ENCODE measurements around the gene KCNA10. TPM values are rescaled to one million over a fixed set of nuclear protein-coding genes. Genes with fewer than 3 reads are reported as not detected.

Gene KCNA10
- total and polyA plus RNA-seq, 2 donors (not counting 1 experiment from before 2014, with no cell fraction given) = not detected

GRCh38 chr1:110515891-110516290, 3.1 kb downstream of the KCNA10 start:
- TF ChIP-seq EZH2 (IDR thresholded peaks at IDR 0.05; ENCODE audit: low read length, missing control alignments) (no peak), CTCF (conservative IDR thresholded peaks at IDR 0.05 in 1 of 2, IDR thresholded peaks at IDR 0.05 in 1 of 2; ENCODE audit: low read depth in 1 of 2, low read length in 2 of 2) (no peak)
- Histone ChIP-seq H3K4me2 (ENCODE audit: extremely low read depth, insufficient read depth, low read length) (no peak overlapping the region), H3K27ac (ENCODE audit: insufficient read depth, low read length) (no peak overlapping the region), H3K4me3 (replicated peaks in 1 of 4; ENCODE audit: control extremely low read depth in 1 of 4, insufficient read depth in 1 of 4, low read depth in 3 of 4, low read length in 4 of 4) (no peak overlapping the region), H3K9ac (ENCODE audit: insufficient read depth, low read length) (no peak overlapping the region), H3K27me3 (ENCODE audit: control insufficient read depth, insufficient read depth, low read length) (no peaks in the 10 kb centered on the region), H3K4me1 (ENCODE audit: control insufficient read depth, extremely low read depth, insufficient read depth, low read length) (no peaks in the 10 kb centered on the region), H4K20me1 (ENCODE audit: control insufficient read depth, extremely low read depth, insufficient read depth, low read length) (no peaks in the 10 kb centered on the region), H3K9me3 (ENCODE audit: control insufficient read depth, insufficient read depth, low read depth, low read length) (no peaks in the 10 kb centered on the region), H3K36me3 (ENCODE audit: control insufficient read depth, insufficient read depth, low read length) (no peaks in the 10 kb centered on the region), H2AFZ (ENCODE audit: low read length) (no peak overlapping the region), H3K79me2 (ENCODE audit: control insufficient read depth, insufficient read depth, low read length) (no peaks in the 10 kb centered on the region)
- DNase-seq (ENCODE audit: low read depth in 2 of 2) = no peak

- no peak overlapping the region for H2AFZ ChIP-seq (ENCODE audit: low read length)
- no peaks in the 10 kb centered on the region for H3K4me1 ChIP-seq (ENCODE audit: control insufficient read depth, extremely low read depth, insufficient read depth, low read length)
- no peak overlapping the region for H3K4me2 ChIP-seq (ENCODE audit: extremely low read depth, insufficient read depth, low read length)
- no peaks in the 10 kb centered on the region for H3K27me3 ChIP-seq (ENCODE audit: control insufficient read depth, insufficient read depth, low read length)
- H4K20me1 ChIP-seq (ENCODE audit: control insufficient read depth, extremely low read depth, insufficient read depth, low read length) = no peaks in the 10 kb centered on the region
- TF ChIP-seq EZH2 (IDR thresholded peaks at IDR 0.05; ENCODE audit: low read length, missing control alignments) = no peak
- TF ChIP-seq CTCF (conservative IDR thresholded peaks at IDR 0.05 in 1 of 2, IDR thresholded peaks at IDR 0.05 in 1 of 2; ENCODE audit: low read depth in 1 of 2, low read length in 2 of 2) = no peak
- DNase-seq (ENCODE audit: low read depth in 2 of 2) = no peak
- no peaks in the 10 kb centered on the region for H3K36me3 ChIP-seq (ENCODE audit: control insufficient read depth, insufficient read depth, low read length)
- H3K79me2 ChIP-seq (ENCODE audit: control insufficient read depth, insufficient read depth, low read length) = no peaks in the 10 kb centered on the region
- no peaks in the 10 kb centered on the region for H3K9me3 ChIP-seq (ENCODE audit: control insufficient read depth, insufficient read depth, low read depth, low read length)
- H3K4me3 ChIP-seq (replicated peaks in 1 of 4; ENCODE audit: control extremely low read depth in 1 of 4, insufficient read depth in 1 of 4, low read depth in 3 of 4, low read length in 4 of 4) = no peak overlapping the region
- H3K9ac ChIP-seq (ENCODE audit: insufficient read depth, low read length) = no peak overlapping the region
- H3K27ac ChIP-seq (ENCODE audit: insufficient read depth, low read length) = no peak overlapping the region
Measured at GRCh38 chr1:110515041-110515440, 3.9 kb downstream of the KCNA10 start.

GRCh38 chr1:110513511-110513910, 5.5 kb downstream of the KCNA10 start:
- no peaks in the 10 kb centered on the region for H3K4me1 ChIP-seq (ENCODE audit: control insufficient read depth, extremely low read depth, insufficient read depth, low read length)
- no peaks in the 10 kb centered on the region for H3K36me3 ChIP-seq (ENCODE audit: control insufficient read depth, insufficient read depth, low read length)
- peak in 1 of 2 donors; percentile 15 for DNase-seq (ENCODE audit: low read depth in 2 of 2)
- H3K4me2 ChIP-seq (ENCODE audit: extremely low read depth, insufficient read depth, low read length) = no peak overlapping the region
- H3K9ac ChIP-seq (ENCODE audit: insufficient read depth, low read length) = no peak overlapping the region
- H3K27me3 ChIP-seq (ENCODE audit: control insufficient read depth, insufficient read depth, low read length) = no peaks in the 10 kb centered on the region
- no peaks in the 10 kb centered on the region for H3K79me2 ChIP-seq (ENCODE audit: control insufficient read depth, insufficient read depth, low read length)
- TF ChIP-seq CTCF (conservative IDR thresholded peaks at IDR 0.05 in 1 of 2, IDR thresholded peaks at IDR 0.05 in 1 of 2; ENCODE audit: low read depth in 1 of 2, low read length in 2 of 2) = no peak
- no peak for TF ChIP-seq EZH2 (IDR thresholded peaks at IDR 0.05; ENCODE audit: low read length, missing control alignments)
- no peak overlapping the region for H3K27ac ChIP-seq (ENCODE audit: insufficient read depth, low read length)
- no peaks in the 10 kb centered on the region for H4K20me1 ChIP-seq (ENCODE audit: control insufficient read depth, extremely low read depth, insufficient read depth, low read length)
- H3K4me3 ChIP-seq (replicated peaks in 1 of 4; ENCODE audit: control extremely low read depth in 1 of 4, insufficient read depth in 1 of 4, low read depth in 3 of 4, low read length in 4 of 4) = no peak overlapping the region
- H3K9me3 ChIP-seq (ENCODE audit: control insufficient read depth, insufficient read depth, low read depth, low read length) = no peaks in the 10 kb centered on the region
- H2AFZ ChIP-seq (ENCODE audit: low read length) = no peak overlapping the region
